GM21515 (cell line): ENCODE results near the gene THADA.
"Not testable (repeated sequence)": the region's sequence is repeated elsewhere in the genome, so short reads cannot be mapped to it uniquely, and the experiment has no call there.

Experiments
- ATAC-seq: cut with Tn5 transposase; IDR thresholded peaks from one replicate; pipeline ENCODE4 v1.9.1; 2021; ENCODE audit not compliant: unreplicated experiment

THADA gene

GRCh38 chr2:43605079-43605655 lies 9.3 kb upstream of the THADA start:
- ATAC-seq = no peak

GRCh38 chr2:43604674-43605073 lies 8.8 kb upstream of the THADA start:
- ATAC-seq = no peak

DNA sequence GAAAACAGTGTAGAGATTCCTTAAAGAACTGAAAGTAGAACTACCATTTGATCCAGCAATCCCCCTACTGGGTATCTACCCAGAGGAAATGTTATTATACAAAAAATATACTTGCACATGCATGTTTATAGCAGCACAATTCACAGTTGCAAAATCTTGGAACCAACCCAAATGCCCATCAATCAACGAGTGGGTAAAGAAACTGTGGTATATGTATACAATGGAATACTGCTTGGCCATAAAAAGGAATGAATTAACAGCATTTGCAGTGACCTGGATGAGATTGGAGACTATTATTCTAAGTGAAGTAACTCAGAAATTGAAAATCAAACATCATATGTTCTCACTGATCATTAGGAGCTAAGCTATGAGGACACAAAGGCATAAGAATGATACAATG lies 4.8 kb upstream of the THADA start:
- not testable (repeated sequence) for ATAC-seq

GRCh38 chr2:43594875-43595274 lies 963 bp downstream of the THADA start:
- no peak for ATAC-seq

DNA sequence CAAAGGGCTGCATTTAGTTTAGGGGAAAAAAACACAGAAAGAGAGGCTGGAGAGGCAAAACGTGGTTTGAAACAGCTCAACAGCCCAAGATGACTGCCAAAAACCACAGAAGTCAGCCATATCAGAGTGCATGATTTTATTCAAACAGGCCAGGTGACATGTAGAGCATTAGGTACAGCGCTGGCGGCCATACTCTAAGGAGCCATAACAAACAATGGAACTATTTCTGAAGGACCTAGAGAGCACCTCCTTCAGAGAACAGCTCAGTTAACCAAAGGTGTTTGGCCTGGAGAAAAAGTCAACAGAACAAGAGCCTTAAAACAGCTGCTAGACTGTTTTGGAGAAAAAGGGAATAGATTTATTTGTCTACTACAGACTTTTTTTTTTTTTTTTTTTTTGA lies 2.6 kb downstream of the THADA start:
- no peak for ATAC-seq

GRCh38 chr2:43592443-43592842 lies 3.4 kb downstream of the THADA start:
- no peak for ATAC-seq

- ATAC-seq = no peak
These were observed 10.1 kb downstream of the THADA start for GRCh38 chr2:43585708-43586107.

DNA sequence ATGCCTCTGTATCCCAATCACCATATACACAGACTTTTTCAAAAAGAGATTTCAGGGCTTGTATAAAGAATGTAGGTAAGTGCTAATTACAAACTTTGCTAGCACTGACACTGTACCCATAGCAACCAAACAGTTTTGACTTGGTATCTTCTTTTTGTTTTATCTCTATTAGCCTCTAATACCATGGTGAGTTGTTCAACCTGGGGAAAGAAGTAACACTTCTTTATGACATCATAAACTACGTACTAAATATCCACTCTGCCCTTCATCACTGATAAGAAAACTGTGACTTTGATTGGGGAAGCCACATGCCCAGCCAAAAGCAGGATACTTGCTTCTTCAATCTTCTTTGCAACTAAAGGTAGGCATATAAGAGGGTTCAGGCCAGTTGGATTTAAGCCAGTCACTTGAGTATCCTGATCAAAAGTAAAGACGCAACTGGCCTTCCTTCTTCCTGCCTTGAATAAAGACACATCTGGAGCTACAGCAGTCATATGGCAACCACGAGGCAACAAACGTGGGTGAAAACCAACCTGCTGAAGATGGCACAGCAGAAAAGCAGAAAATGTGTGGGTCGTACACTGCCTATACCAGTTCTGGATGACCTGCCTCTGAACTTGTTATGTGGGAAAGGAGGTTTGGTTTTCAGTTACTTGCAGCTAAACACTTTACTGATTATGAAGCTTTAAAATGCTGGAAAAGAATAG lies 16.4 kb downstream of the THADA start:
- no peak for ATAC-seq

DNA sequence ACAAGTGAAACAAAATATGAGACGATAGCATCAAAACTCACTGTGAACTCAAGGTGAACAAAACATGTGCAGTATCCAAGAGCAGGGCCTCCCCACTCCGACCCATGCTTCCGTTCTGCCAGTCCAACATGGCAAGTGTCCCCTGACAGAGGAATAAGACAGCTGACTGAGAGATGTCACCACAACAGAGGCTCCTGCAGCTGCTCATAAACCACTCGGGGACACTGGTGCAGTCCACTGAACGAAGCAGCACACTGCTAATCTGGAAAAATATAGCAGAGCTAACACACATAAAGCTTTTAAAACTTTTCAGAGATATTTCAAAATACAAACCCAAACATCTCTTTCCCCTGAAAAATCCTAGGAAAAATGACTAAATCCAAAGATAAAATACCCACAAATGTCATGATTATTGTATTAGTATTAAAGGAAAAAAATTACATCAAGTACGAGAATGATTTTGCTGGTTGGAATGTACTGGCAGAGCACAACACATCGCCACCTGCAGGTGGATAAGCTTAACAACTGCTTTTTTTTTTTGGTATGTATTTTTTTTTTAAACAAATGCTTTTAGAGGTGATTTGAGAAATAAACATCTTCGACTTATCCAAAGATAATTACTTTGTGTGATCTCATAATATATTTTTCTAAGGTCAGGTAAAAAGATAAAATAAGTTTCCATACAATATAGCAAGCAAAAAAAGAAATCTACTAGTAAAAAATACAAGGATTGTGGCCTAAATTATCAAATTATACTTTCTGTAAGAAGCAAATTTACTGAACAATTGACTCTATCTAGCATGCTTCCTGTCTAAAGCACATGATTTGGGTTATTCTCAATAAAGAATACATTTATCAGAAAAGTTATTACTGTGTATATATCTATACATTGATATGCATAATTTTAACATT lies 18.6 kb downstream of the THADA start:
- ATAC-seq = no peak

DNA sequence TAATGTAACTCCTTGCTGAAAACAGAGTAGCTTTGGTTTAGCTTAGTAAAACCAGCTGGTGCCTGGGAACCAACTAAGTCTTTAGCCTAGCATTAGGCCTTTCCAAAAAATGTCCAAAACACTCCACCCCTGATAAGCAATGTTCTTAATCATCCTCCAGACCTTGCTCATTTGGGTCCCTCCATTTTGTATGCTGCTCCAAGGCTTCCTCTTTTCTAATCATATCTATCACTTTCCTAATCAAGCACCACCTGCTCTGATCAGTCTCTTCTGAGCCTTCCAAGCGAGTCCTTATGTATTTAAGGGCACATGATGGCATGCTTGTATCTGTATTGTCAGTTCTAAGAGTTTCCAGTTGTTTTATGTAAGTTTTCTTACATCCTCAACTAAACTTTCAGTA lies 23.6 kb downstream of the THADA start:
- ATAC-seq = no peak

DNA sequence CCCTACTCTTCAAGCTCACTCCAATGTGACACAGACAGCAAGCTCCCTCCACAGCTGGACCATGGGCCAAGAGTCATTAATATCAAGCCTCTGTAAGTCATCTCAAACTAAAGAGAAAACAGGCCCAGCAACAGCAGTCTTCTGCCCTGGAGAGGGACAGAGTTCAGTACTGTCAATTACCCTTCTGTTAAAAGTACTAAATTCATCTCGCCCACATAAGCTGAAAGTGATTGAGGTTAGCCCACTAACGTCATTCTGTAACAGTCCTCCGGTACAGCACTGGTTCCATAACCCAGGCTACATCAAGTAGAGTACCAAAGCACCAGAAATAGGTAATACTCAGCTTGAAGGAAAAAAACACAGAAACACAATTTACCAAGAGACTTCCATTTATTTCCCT lies 25.9 kb downstream of the THADA start:
- peak; percentile 78 for ATAC-seq

- ATAC-seq = no peak
These were observed 27.6 kb downstream of the THADA start for GRCh38 chr2:43568228-43568627.

DNA sequence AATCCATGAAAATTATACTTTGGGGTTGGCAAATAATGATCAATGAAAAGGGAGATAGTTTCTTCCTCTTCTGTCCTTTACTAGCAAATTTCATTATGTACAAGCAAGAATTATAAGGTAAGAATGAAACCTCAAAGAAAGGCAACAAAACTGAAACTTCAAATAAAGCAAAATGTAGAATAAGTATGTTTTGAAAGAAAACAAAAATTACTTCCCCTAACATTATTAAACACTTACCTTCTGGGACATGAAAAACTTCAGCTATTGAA lies 29.4 kb downstream of the THADA start:
- ATAC-seq = no peak

GRCh38 chr2:43563679-43564078 lies 32.2 kb downstream of the THADA start:
- ATAC-seq = no peak

DNA sequence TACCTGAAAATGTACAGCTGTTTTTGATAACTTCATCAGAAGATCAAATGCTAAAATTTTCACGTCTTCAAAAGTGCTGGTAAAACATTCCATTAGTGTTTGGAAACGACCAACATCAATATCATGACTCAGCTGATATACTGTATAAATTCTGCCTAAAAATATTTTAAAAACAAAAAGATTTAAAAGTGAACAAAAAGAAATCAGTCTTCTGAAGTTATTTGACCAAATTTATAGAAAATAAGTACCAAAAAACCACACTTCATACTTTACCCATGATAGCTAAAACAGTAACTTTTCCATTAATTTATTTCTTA lies 35.6 kb downstream of the THADA start:
- no peak for ATAC-seq

GRCh38 chr2:43559391-43560230 lies 36.2 kb downstream of the THADA start:
- ATAC-seq = peak; percentile 86

DNA sequence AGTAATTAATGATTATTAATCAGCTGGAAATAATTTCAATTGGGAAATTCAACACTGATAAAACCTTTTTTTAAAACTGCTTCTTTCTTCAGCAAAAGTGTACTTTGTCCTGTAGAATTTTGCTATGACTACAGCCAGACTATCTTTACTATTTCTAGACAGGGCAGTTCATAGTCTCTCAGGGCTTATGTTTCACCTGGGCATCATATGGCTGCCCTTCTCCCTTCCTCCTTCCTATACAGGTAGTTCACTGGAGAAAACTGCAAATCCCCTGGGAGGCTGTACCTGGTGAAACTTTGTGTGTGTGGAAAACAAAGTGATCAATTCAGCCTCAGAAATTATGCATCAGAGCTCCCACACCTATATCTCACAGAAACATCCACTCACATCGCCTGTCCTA lies 38.6 kb downstream of the THADA start:
- ATAC-seq = no peak

DNA sequence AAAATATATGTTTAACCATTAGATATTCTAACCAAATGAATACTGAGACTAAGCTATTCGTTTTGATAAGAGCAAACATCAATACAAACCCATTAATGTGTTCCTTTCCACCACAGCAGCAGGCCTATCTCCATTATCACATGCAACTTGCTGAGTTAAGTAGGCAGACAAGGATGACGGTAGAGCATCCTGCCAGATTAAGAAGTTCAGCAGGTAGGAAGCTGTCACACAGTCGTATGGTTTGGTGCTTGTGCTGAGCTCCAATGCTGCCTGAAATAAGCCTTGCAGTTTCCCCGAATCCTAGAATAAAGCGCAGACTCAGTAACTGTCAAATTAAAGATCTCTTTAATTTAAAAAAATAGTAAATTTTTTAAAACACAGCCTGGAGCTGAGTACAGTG lies 39.6 kb downstream of the THADA start:
- no peak for ATAC-seq

DNA sequence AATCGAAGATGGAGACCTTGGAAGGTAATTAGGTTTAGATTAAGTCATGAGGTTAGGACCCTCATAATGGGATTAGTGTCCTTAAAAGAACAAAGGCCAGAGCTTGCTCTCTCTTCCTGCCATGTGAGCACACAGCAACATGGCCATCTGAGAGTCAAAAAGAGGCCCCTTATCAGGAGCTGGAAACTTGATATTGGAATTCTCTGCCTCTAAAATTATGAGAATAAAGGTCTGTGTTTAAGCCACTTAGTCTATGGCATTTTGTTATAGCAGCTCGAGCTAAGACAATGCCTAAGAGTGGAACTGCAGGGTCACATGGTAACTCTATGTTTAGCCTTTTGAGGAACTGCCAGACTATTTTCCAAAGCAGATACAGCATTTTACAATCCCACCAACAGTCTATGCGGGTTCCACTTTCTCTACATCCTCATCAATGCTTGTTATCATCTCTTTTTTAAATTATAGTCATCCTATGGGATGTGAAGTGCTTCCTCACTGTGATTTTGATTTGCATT lies 42.4 kb downstream of the THADA start:
- no peak for ATAC-seq

DNA sequence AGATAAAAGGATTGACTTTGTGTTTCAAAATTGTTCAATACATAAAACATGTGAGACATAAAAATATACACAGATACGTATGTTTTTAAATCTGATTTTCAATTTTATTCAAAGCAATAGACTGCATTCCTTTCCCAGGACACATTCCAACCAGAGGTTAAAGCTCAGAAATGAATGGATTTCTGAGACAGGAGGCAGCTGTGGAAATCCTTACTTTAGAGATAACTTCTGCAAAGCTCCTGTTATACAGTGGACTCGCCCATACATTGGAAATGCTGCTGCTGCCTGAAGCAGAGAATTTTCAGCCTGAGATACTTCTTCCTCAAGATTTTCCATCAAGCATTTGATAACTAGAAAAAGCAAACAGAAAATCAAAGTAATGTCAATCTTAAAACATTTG lies 43.8 kb downstream of the THADA start:
- ATAC-seq = no peak

- ATAC-seq = not testable (repeated sequence)
These were observed 47.5 kb downstream of the THADA start for GRCh38 chr2:43548381-43548780.
